ENCODE results near the gene TMEM184A.

TMEM184A gene

DNA sequence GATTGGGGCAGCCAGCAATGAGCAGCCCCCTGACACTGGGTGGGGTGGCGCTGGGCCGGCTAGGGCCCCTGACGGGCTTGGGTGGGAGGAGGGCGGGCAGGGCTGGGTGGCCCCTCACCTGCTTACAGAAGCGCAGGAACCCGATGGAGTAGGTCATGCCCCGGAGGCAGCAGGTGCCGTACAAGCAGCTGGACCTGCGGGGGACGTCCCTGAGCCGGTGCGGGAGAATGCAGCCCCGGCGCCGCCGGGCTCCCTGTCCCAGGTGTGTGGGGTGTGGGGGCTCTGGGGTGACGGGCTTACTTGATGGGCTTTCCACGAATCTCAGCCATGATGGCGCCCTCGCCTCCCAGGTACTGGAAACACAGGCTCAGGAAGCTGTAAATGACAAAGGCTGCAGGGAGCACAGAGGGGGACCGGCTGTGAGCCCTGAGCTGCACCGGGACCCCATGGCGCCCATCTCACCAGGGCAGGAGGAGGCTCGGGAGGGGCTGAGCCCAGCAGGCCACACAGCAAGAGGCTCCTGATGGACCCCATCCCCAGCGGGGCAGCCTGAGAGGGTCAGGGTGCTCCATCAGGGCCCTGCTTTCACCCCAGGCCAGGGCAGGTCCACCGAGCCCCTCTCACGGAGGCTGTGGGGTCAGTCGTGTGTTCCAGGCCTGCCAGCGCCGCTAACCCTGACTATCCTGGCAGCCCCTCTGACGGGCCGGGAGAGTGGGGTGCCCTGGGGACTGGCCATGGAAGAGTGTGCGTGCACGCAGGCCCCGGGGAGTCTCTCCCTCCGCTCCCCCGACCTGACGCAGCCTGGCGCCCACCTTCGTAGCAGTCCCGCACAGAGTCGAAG is 5.8 kb downstream of the TMEM184A start:
- no peak for DNase-seq

DNA sequence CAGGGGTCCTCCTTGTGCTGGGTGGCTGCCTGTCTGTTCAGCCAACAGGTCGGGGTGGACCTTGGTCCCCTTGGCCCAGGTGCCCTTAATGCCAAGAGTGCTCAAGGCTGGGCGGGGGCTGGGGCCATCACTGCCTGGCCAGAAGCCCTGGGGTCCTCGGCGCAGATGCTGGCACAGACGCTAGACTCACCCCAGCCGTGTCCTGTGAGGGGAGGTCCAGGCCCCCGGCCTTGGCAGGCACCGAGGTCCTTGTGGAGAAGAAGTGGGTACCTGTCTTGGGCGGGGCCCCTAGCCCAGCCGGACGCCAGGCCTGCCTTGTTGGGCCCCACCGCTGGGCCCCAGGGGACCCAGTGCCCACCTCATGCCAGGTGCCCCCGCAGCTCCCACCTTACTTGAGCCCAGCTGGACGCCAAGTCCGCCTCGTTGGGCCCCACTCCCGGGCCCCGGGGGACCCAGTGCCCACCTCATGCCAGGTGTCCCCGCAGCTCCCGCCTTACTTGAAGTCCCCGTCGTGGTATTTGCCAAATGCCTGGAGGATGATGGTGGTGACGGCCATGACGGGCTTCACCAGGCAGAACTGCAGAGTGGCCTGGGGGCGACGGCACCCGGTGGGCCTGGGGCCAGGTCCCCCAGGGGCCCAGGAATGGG is 6.5 kb downstream of the TMEM184A start:
- DNase-seq, result no peak

DNA sequence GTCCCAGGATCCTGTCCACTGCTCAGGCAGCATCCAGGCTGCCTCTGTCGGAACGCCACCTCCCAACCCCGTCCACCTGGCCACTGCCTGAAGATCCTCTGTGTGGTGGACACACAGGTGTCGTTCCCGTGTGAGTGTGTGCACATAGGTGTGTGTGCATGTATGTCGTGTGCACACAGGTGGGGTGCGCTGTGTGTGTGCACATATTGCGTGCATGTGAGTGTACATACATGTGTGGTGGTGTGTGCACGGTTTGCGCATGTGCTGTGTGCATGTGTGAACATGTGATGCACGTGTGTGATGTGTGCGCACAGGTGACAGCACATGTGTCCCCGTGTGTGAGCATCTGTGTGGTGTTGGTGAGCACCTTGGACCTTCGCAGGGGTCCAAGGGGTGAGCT is 7.1 kb downstream of the TMEM184A start:
- DNase-seq, result no peak

DNA sequence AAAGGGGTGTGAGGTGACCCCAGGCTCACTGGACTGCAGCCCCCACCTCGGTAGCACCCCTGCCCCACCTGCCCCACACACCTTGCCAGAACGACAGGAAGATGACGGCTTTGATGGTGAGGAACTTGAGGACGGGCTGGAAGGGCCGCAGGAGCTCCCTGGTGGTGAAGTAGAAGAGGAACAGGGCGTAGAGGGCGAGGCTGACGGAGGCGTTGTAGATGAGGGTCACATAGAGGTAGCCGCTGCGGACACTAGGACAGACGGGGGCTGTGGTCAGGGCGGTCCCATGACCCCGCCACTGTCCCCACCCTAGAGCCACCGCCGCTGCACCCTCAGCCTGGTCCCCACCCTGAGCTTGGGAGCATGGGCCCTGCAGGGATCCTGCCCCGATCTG is 7.6 kb downstream of the TMEM184A start:
- DNase-seq, result no peak

DNA sequence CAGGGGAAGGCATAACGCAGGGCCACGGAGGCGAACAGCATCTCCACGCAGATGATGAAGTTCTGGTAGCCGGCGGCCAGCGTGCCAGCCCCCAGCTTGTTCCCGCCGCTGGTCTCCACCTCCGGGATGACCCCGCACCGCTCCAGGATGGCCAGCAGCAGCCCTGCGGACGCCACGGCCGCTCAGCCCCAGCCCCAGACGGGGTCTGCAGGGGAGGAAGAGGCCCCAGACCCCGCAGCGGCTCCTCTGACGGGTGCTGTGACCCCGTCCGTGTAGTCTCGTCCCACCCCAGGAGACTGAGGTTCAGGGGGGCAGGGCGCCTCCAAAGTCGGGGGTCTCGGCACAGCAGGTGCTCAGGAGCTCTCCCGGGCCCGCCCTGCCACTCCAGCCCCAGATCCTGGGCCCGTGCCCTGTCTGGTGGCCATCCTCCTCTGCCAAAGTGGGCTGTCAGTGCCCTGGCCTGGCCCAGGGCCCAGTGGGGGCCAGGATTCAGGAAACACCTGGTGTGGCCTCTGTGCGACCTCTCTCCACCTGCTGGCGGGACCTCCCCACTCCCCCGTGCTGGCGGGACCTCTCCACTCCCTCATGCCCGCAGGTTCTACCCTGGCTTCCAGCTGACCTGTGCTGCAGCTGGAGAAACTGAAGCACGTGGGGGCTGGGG is 8.1 kb downstream of the TMEM184A start:
- DNase-seq, result no peak

DNA sequence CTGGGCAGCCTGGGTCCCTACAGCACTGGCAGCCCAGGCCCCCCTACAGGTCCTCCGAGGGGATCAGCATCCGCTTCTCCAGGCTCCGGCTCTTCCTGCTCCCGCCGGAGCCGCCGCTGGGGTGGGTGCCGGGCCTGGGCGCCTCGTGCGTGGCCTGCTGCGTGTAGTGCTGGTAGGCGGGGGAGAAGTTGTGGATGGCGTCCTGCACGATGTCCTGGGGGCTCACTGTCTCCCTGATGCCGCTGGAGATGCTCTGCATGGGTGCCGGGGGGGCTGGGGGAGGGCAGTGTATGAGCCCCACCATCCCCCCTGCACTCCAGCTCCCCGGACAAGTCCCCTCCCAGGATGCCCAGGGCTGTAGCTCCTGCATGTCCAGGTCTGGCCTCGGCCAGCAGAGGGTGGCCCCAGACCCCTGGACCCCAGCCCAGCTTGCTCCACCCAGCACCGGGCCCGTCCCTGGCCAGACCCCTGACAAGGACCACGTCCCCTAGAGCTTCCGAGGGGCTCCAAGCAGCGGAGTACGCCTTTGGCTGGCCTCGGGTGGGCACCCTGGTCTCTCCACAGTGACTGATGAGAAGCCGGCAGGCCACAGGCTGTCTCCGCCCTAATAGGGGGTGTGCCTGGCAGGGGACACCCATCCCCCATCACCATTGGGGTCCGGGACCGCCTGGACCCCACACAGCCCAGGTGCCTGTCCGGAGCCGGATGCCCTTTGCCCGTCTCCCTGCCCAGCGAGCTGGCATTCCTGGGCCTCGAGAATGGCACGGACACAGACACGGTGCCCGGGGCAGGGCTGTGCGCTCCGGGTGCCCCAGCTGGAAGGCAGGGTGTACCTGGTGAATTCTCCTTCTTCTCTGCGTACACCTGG is 8.9 kb downstream of the TMEM184A start:
- no peak for DNase-seq

DNA sequence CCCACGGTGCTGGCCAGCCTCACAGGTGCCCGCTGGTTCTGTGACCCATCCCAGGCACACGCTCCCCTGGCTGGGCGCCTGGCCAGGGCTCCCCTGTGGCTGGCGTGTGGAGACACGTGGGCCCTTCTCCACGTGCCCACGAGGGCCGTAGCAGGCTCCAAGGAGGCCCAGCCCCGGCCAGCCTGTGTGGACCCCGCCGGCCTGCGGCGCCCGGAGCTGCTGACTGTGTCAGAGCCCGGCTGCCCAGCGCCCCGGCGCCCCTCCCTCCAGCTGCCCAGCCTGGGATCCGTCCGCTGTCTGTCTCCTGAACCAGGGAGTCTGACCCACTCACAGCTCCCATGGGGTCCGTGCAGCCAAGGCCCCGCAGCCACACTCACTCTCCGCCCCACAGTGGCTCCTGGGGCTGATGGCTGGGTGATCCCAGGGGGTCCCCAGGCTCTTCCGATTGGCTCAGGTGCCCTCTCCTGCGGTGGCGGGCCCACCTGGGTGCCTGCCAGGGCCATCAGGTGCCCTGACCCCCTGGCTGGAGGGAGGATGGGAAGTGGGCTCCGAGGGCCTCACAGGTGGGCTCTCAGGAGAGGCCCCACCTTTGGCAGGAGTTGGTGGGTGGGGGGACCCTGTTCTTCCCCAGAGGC is 9.6 kb downstream of the TMEM184A start:
- no peak for DNase-seq

DNA sequence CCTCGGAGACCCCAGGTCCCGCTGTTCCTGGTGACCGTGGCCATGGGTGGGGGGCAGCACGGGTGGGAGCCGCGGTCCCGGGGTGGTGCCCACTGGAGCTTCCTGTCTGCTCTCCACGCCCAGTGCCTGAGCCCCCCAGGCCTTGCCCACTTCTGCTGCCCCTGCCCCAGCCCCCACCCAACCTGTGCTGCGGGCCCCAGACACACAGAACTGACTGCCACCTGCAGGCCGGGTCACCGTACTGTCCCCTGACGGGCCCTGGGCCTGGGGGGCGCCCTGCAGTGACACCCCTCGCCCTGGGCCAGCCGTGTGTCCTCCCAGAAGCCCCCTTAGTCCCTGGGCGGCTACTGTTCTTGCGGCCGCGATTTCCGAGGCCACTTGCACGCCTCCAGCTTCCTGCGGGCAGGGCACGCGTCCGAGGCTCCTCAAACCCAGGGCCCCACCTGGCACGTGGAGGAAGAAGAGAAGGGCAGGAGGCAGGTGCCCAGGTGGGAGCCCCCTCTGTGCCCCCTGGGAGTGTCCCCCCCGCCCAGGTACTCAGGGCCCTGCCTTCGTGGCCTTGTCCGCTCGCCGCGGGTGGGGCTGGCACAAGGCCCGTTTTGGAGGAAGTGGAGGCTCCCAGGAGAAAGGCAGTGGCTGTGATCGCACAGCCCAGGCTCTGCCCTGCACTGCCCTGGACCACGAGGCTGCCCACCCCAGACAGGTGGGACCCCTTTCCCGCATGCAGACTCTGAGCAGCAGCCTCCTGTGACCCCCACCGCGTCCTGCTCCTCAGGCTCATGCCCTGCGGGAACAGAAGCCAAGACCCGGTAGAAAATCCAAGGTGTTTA is 10.4 kb downstream of the TMEM184A start:
- no peak for DNase-seq

DNA sequence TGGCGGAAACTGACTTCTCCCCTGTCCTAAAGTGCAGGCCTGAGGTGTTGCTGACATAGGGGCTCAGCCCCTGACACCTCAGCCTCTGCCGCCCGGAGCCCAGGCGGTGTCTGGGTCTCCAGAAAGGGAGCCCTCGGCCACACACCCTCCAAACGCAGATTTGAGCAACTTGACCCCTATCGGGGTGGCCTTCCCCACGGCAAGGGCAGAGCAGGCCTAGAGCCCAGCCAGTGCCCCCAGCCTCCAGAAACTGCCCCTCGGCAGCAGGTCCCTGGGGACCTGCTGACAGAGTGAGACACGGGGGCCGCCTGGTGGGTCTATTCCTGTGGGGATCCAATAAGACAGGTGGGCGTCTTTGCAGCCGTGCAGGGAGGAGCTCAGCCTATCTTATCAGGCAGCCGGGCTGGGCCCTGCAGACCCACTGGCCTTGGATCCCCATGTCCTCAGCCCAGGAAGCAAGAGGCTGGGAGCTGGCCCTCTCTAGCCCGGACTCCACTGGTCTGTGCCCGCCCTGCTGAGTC is 11.0 kb downstream of the TMEM184A start:
- no peak for DNase-seq

DNA sequence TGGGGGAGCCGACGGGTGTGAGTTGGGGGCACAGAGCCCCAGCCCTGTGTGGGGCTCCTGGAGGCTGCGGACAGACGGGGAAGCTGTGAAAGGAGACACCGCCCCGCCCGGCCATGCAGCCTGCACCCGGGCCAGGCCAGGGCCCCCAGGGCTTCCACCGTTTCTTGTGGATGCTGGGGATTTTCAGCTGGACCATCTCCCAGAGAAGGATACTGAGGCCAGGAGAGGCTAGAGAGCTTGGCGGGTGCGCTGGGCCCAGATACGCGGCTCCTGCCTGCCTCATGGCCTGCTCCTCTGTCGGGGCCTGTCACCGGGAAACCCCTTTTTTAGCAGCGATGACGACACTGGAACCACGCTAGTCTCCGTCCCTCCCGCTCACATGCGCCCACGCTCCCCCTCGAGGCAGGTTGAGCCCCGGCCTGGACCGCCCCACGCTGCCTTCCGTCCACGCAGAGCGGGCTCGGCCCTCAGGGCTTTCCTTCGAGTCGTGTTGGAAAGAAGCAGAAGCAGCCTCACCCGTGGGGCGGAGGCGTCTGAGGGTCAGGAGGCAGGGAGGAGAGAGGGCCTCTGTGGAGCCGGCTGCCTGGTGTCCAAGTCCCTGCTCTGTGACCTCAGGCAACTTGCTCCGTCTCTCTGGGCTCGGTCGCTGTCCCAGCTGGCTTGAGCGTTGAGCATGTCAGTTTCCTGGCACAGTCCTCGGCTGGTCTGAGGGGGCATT is 11.7 kb downstream of the TMEM184A start:
- no peak for DNase-seq

DNA sequence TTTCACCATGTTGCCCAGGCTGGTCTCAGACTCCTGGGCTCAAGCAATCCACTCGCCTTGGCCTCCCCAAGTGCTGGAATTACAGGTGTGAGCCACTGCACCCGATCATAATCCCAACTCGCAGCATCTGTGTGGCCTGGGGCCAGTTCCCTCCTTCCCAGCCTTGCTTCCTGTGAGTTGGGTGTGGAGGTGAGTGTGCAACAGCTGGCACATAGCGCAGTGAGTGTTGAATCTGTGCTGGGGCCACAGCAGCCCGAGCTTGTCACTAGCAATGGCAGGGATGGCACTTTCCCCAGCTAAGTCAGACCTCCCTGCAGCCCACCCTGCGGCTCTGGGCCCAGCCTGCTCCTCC is 12.2 kb downstream of the TMEM184A start:
- DNase-seq, result no peak

DNA sequence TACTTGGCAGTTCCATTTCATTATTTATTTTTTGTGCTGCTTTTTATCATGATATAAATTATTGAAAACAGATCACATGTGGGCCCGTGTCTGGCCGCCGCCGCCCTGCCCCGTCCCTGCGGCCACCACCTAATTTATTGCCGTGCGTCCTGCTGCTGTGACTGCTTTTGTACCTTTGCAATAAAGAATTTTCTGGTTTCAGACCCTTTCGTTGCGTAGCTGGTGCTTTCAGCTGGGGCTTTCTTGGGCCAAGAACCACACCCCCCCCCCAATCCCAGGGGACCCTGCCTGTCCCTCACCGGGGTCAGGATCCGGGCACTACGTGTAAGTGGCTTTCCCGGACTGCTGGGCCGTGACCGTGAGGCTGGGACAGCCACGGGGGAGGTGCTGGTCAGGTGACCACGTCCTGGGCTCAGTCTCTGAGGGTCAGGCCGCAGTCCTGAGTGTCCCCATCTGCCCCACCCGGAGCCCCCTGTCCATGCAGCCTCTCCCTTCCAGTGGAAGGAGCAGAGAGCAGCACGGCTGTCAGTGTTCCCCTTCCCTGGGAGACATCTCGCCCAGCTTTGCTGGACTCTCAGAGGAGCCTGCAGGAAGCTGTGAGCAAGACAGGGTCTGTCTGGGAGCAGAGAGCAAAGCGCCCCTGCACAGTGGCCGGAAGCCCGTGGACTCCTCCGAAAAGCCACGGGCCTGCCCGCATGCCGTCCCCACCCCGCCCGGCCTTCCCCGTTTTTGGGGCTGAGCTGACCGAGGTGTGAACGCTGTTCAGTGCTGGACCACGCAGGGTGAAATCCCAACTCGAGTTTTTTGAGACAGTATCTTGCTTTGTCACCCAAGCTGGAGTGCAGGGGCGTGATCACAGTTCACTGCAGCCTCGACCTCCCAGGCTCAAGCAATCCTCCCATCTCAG is 12.9 kb downstream of the TMEM184A start:
- DNase-seq, result no peak

DNA sequence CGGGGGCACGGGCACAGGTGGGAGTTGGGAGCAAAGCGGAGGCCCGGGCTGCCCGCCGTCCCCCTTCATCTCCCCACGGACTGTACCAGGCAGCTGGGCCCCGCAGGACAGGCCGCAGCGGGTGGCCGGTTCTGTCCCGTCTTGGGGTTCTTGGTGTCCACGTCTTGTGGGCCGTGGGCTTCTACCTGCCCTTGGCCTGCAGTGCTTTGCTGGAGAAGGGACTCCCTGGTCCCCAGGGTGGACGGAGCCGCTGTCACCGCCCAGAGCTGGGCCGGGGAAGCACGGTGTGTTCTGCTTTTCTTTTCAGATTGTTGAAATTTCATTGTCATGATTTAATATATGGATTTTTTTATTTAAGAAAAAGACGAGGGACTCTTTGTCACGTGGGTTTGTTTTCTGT is 13.7 kb downstream of the TMEM184A start:
- no peak for DNase-seq

DNA sequence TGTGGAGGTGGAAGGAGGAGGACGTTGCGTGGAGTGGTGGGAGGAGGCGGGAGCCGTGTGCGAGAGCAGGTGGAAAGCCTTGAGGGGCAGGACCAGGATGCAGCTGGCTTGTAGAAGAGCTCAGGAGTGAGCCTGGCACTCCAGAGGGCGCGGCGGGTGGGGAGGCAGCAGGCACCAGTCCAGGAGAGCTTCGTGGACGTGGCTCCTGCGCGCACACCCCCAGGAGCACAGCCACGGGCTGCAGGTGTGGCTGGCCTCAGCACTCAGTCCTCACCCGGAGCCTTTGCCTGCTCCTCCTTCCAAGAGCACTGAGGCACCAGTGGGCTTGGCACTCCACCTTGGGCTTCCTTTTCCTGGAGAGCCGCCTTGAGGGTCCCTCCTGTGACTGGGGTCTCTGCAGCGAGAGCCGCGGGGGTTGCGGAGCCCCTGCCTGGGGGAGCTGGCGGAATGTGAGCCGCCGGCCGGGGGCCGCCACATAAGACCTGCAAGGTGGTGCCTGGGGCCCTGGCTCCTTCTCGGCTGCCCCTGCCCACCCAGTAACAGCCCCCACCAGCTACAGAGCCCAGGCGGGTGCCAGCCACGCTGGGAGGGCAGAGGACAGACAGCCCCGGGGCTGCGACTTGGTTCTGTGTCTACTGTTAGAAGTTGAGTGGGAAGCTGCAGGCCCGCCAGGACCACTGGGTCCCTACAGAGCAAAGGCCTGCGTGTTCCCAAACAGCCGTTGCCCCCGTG is 14.4 kb downstream of the TMEM184A start:
- no peak for DNase-seq

DNA sequence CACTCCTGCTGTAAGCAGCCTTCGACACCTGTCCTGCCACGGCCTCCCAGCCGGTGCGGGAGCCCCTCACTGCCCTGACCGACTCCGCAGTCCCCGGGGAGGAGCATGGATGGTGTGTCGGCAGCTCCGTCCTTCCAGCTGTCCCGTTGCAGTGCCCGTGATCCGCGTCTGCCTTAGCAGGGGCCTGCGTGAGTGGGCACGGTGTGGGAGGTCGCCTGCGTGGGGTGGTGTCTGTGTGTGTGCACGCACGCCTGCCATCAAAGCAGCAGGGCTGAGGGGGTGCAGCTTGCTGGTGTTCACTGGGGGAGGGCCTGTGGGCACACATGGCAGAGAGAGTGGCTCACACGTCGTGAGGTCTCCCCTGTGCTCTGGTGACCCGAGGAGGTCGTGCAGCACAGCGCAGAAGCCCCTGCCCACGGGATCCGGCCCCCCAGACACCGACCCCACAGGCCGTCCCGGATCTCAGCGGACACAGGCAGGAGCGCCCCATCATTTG is 15.2 kb downstream of the TMEM184A start:
- no peak for DNase-seq

DNA sequence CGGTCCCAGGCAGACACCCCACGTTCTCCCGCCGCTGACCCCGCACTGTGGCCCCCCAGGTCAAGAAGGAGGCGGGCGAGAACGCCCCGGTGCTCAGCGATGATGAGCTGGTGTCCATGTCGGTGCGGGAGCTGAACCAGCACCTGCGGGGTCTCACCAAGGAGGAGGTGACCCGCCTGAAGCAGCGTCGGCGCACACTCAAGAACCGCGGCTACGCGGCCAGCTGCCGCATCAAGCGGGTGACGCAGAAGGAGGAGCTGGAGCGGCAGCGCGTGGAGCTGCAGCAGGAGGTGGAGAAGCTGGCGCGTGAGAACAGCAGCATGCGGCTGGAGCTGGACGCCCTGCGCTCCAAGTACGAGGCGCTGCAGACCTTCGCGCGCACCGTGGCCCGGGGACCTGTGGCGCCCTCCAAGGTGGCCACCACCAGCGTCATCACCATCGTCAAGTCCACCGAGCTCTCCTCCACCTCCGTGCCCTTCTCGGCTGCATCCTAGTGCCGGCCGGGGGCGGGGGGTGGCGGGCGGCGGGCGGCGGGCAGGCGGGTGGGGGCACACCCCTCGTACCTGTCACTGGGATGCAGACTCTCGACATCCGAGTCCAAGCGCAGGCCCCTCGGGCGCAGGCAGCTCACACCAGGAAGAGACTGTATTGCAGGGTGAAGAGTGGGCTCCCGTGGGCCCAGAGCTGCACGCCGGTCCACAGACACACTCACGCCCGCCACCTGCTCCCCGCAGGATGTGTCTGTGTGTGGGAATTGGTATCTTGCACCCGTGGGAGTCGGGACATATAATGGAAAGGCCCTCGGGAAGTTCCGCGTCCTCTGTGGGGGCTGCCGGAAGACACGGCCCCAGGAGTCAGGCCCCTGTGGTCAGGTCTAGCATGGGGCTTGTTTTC is 15.9 kb downstream of the TMEM184A start:
- no peak for DNase-seq

DNA sequence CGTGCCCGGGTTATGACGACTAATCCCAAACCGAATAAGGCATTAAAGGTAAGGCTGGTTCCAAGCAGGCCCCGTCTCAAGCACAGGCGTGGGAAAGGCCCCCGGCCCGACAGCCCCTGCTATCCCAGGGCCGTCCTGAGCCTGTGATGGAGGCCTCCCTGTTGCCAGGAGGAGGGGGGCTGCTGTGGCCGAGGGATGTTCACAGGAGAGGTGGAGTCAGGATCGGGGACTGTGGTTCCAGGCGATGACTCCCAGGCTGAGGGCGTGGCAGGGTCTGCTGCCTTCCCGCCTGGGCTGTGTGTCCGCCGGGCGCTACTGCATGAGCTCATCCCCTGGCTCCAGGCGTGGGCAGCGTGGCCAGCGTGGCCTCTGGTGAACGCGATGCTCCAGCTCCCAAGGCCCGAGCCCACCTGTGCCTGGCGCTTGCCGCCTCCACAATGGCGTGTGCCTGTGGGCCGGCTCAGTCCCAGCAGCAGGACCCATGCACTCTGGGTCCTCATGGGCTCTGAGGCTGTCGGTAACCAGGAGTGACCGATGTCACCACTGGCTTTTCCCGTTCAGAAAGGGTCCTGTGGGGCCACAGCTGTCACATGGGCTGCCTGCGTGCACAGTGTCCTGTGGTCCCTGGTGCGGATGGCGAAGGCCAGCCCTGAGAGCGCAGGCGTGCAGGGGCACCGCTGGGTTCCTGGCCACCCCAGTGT is 16.7 kb downstream of the TMEM184A start:
- DNase-seq, result no peak
